ENCODE results near the gene FAM118B. TPM values are rescaled to one million over a fixed set of nuclear protein-coding genes. Genes with fewer than 3 reads are reported as not detected.
"Not testable (repeated sequence)": the region's sequence is repeated elsewhere in the genome, so short reads cannot be mapped to it uniquely, and the experiment has no call there.

The FAM118B gene
- total RNA-seq, 1 donor from 2014 or later: 24.8 TPM

GRCh38 chr11:126254819-126255218 is 43.2 kb downstream of the FAM118B start:
- no peak for DNase-seq (ENCODE audit: extremely low spot score, unreplicated experiment)
- TF ChIP-seq CTCF (conservative IDR thresholded peaks at IDR 0.05): no peak
- no peak overlapping the region for H3K4me3 Mint-ChIP-seq
- H3K4me1 Mint-ChIP-seq (ENCODE audit: unreplicated experiment): no peaks in the 10 kb centered on the region
- H3K27me3 Mint-ChIP-seq: no peaks in the 10 kb centered on the region
- peaks cover 21% of the 10 kb centered on the region for H3K36me3 Mint-ChIP-seq
- H3K27ac Mint-ChIP-seq: no peak overlapping the region
- no peaks in the 10 kb centered on the region for H3K9me3 Mint-ChIP-seq

GRCh38 chr11:126255507-126255906 is 43.9 kb downstream of the FAM118B start:
- not testable (repeated sequence) for H3K4me3 Mint-ChIP-seq; DNase-seq (ENCODE audit: extremely low spot score, unreplicated experiment); H3K9me3 Mint-ChIP-seq; H3K4me1 Mint-ChIP-seq (ENCODE audit: unreplicated experiment); H3K27me3 Mint-ChIP-seq; H3K27ac Mint-ChIP-seq
- H3K36me3 Mint-ChIP-seq: peaks cover 18% of the 10 kb centered on the region

- H3K36me3 Mint-ChIP-seq: peaks cover 24% of the 10 kb centered on the region
- TF ChIP-seq CTCF (conservative IDR thresholded peaks at IDR 0.05): no peak
- no peaks in the 10 kb centered on the region for H3K9me3 Mint-ChIP-seq
- H3K27ac Mint-ChIP-seq: no peak overlapping the region
- no peaks in the 10 kb centered on the region for H3K27me3 Mint-ChIP-seq
- no peak overlapping the region for H3K4me3 Mint-ChIP-seq
- no peak for DNase-seq (ENCODE audit: extremely low spot score, unreplicated experiment)
- no peaks in the 10 kb centered on the region for H3K4me1 Mint-ChIP-seq (ENCODE audit: unreplicated experiment)
Observed at GRCh38 chr11:126256216-126256615, 44.6 kb downstream of the FAM118B start.

GRCh38 chr11:126257144-126257543 is 45.6 kb downstream of the FAM118B start:
- no peak for TF ChIP-seq CTCF (conservative IDR thresholded peaks at IDR 0.05)
- H3K27ac Mint-ChIP-seq: no peak overlapping the region
- H3K36me3 Mint-ChIP-seq: peaks cover 26% of the 10 kb centered on the region

GRCh38 chr11:126257764-126258163 is 46.2 kb downstream of the FAM118B start:
- H3K9me3 Mint-ChIP-seq: no peaks in the 10 kb centered on the region
- H3K36me3 Mint-ChIP-seq: peaks cover 27% of the 10 kb centered on the region
- TF ChIP-seq CTCF (conservative IDR thresholded peaks at IDR 0.05): no peak
- H3K4me3 Mint-ChIP-seq: no peak overlapping the region
- H3K27ac Mint-ChIP-seq: no peak overlapping the region
- no peak for DNase-seq (ENCODE audit: extremely low spot score, unreplicated experiment)
- H3K27me3 Mint-ChIP-seq: no peaks in the 10 kb centered on the region
- no peaks in the 10 kb centered on the region for H3K4me1 Mint-ChIP-seq (ENCODE audit: unreplicated experiment)

More at GRCh38 chr11:126257144-126257543, 45.6 kb downstream of the FAM118B start:
- Mint-ChIP-seq H3K4me1 (ENCODE audit: unreplicated experiment) (no peaks in the 10 kb centered on the region), H3K4me3 (no peak overlapping the region), H3K9me3 (no peaks in the 10 kb centered on the region), H3K27me3 (no peaks in the 10 kb centered on the region)
- no peak for DNase-seq (ENCODE audit: extremely low spot score, unreplicated experiment)

GRCh38 chr11:126262216-126262615 is 50.6 kb downstream of the FAM118B start:
- H3K27me3 Mint-ChIP-seq: no peaks in the 10 kb centered on the region
- H3K9me3 Mint-ChIP-seq: no peaks in the 10 kb centered on the region
- H3K4me3 Mint-ChIP-seq: no peak overlapping the region
- no peak for TF ChIP-seq CTCF (conservative IDR thresholded peaks at IDR 0.05)
- H3K4me1 Mint-ChIP-seq (ENCODE audit: unreplicated experiment): peaks cover 2% of the 10 kb centered on the region
- peaks cover 28% of the 10 kb centered on the region for H3K36me3 Mint-ChIP-seq
- no peak for DNase-seq (ENCODE audit: extremely low spot score, unreplicated experiment)
- no peak overlapping the region for H3K27ac Mint-ChIP-seq

All from type B pancreatic cell (in vitro differentiated cells).